Naive thymus-derived CD4-positive, alpha-beta T cell (primary cell): ENCODE results near the gene SLC7A1. TPM values are rescaled to one million over a fixed set of nuclear protein-coding genes. Genes with fewer than 3 reads are reported as not detected.

Experiments
- ATAC-seq: fragments of 150-1000 bp; cut with Tn5 transposase; 2 replicates; pipeline ENCODE4 v1.10.0; 2021; ENCODE audit warnings: mild to moderate bottlenecking, moderate library complexity
- CTCF ChIA-PET: fragments of 350-600 bp; sonication (Branson Sonifier 250); formaldehyde crosslinking; loops from one replicate; lab custom pipeline; 2021; ENCODE audit warnings: antibody characterized with exemption; lab: Charles Lee
- POLR2A ChIA-PET: fragments of 350-600 bp; sonication (Branson Sonifier 250); formaldehyde crosslinking; loops from one replicate; lab custom pipeline; 2021; ENCODE audit warnings: antibody characterized with exemption, inconsistent platforms; lab: Charles Lee
- DNase-seq, 9 donors: peaks; one replicate each; pipeline versions ENCODE4 v3.0.0 to v3.0.0-alpha.2; 2020 to 2022; ENCODE audit warnings: mixed read lengths in 1 of 9
- H3K27ac ChIP-seq: one replicate; pipeline ENCODE4 v1.7.0; 2013; ENCODE audit warnings: mild to moderate bottlenecking, low read depth, low read length, moderate library complexity
- H3K27me3 ChIP-seq, 2 donors: one replicate each; pipeline ENCODE4 v1.7.0; 2013; ENCODE audit warnings: low read length in 2 of 2, mild to moderate bottlenecking in 2 of 2, moderate library complexity in 2 of 2; ENCODE audit not compliant: control insufficient read depth in 2 of 2, insufficient read depth in 2 of 2
- H3K36me3 ChIP-seq, 3 experiments: 1 replicate in 2 of 3; 2 replicates in 1 of 3; pipeline ENCODE4 v1.7.0; 2013; ENCODE audit warnings: low read length in 3 of 3, mild to moderate bottlenecking in 3 of 3, moderate library complexity in 1 of 3; ENCODE audit not compliant: insufficient read depth in 3 of 3, control insufficient read depth in 2 of 3
- H3K4me1 ChIP-seq, 2 donors: one replicate each; pipeline ENCODE4 v1.7.0; 2013; ENCODE audit warnings: low read length in 2 of 2, mild to moderate bottlenecking in 2 of 2, moderate library complexity in 1 of 2; ENCODE audit not compliant: control insufficient read depth in 2 of 2, insufficient read depth in 2 of 2
- H3K4me3 ChIP-seq: 2 replicates; pipeline ENCODE4 v1.7.0; 2013; ENCODE audit warnings: mild to moderate bottlenecking, low read length
- H3K9me3 ChIP-seq, 3 experiments: 1 replicate in 2 of 3; 2 replicates in 1 of 3; pipeline ENCODE4 v1.7.0; 2013; ENCODE audit warnings: low read length in 3 of 3; ENCODE audit not compliant: control insufficient read depth in 2 of 3
- H3K27ac Mint-ChIP-seq, 9 donors: one replicate each; pipeline ENCODE4 v1.8.0; 2020 to 2022; ENCODE audit warnings: mixed read lengths in 9 of 9, mild to moderate bottlenecking in 8 of 9, moderate library complexity in 5 of 9, inconsistent platforms in 2 of 9
- H3K27me3 Mint-ChIP-seq, 5 donors: one replicate each; pipeline ENCODE4 v1.8.0; 2021 to 2022; ENCODE audit warnings: mixed read lengths in 5 of 5, mild to moderate bottlenecking in 1 of 5
- H3K36me3 Mint-ChIP-seq, 5 donors: one replicate each; pipeline ENCODE4 v1.8.0; 2020 to 2022; ENCODE audit warnings: mixed read lengths in 5 of 5, mild to moderate bottlenecking in 3 of 5, inconsistent platforms in 1 of 5
- H3K4me1 Mint-ChIP-seq, 7 donors: one replicate each; pipeline ENCODE4 v1.8.0; 2020 to 2022; ENCODE audit warnings: mixed read lengths in 7 of 7, mild to moderate bottlenecking in 3 of 7, inconsistent platforms in 1 of 7
- H3K4me3 Mint-ChIP-seq, 10 donors: one replicate each; pipeline ENCODE4 v1.8.0; 2020 to 2022; ENCODE audit warnings: mild to moderate bottlenecking in 10 of 10, mixed read lengths in 10 of 10, moderate library complexity in 6 of 10, inconsistent platforms in 2 of 10
- H3K9me3 Mint-ChIP-seq, 11 donors: one replicate each; pipeline ENCODE4 v1.8.0; 2020 to 2022; ENCODE audit warnings: mixed read lengths in 11 of 11, mild to moderate bottlenecking in 4 of 11, inconsistent platforms in 1 of 11, moderate library complexity in 1 of 11
- intact Hi-C, 2 donors: fragments of 100-400 bp; cut with micrococcal nuclease; formaldehyde crosslinking; loops; one replicate each; pipeline ENCODE4 v1.15.1; 2023
- polyA plus RNA-seq, 2 donors: library from polyadenylated mRNA; unstranded; fragments of 300-500 nt; fragmentation: Illumina TruSeq; gene quantifications; one replicate each; pipeline ENCODE4 v1.2.3, GENCODE V29; 2021
- total RNA-seq, 6 experiments: library from RNA in 5 of 6; stranded (reverse) in 5 of 6; gene quantifications; 1 replicate in 5 of 6; 2 replicates in 1 of 6; pipeline ENCODE4 v1.2.3 and lab custom pipeline; 2021 to 2026

Gene SLC7A1
- total and polyA plus RNA-seq, 7 experiments from 2014 or later: 4.9 to 63.8 (median 23.1) TPM

DNA sequence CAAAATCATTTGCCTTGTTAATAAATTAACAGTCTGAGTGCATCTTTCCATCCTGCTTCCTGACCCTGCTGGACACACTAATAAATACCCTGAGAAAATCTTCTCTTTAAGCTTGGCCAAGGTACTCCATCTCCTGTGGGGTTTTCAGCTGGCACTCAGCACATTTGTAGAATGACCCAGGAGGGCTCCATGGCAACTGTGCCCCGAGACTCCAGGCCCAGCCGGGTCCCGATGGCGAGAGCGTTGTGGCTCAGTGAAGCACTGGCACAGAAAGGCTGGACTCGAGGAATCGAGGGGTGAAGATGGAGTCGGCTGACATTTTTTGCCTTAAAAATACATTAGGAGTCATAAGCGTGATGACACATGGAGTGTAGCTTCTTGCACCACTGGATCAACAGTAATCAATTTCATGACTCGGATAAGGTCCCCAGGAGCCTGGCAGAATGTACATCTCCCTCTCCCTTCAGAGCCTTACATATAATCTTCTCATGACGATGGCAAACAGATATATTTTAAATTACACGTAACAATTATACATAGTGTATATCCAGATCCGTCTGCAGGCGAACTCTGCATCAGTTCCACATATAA lies 85.4 kb downstream of the SLC7A1 start:
- H3K9me3 ChIP-seq: no peaks in the 10 kb centered on the region
- H3K4me3 Mint-ChIP-seq: no peak overlapping the region
- POLR2A ChIA-PET: interaction anchor here (0.6 kb wide), 1 partner anchor 136 kb away, joined by 3 read pairs; no protein-coding TSS in a partner anchor
- no peak overlapping the region for H3K4me3 ChIP-seq
- no peaks in the 10 kb centered on the region for H3K4me1 ChIP-seq
- H3K9me3 Mint-ChIP-seq: no peaks in the 10 kb centered on the region
- CTCF ChIA-PET: interaction anchor here (0.6 to 4.4 kb wide), 3 partner anchors 13 to 1295 kb away, joined by 3 to 41 read pairs (median 9); no protein-coding TSS in a partner anchor
- peak overlapping the region in 3 of 9 donors; percentile 1 to 57 (median 45) for H3K27ac Mint-ChIP-seq
- no peaks in the 10 kb centered on the region for H3K27me3 ChIP-seq
- no peak for DNase-seq
- H3K27me3 Mint-ChIP-seq: no peaks in the 10 kb centered on the region
- H3K4me1 Mint-ChIP-seq: no peaks in the 10 kb centered on the region
- peaks cover 0 to 30% (median 0%) of the 10 kb centered on the region in 3 experiments for H3K36me3 ChIP-seq
- no peak overlapping the region for H3K27ac ChIP-seq
- peaks cover 0 to 9% (median 3%) of the 10 kb centered on the region in 5 donors for H3K36me3 Mint-ChIP-seq
- no peak for ATAC-seq
- intact Hi-C loops: loop anchor here in 1 of 2 donors (2.0 to 5.0 kb wide), 5 partner anchors 261 to 1293 kb away; partner anchors contain the start of gene HMGB1

- POLR2A ChIA-PET: no interaction called here
- Mint-ChIP-seq H3K27me3 (peaks cover 0 to 2% (median 0%) of the 10 kb centered on the region in 5 donors), H3K9me3 (no peaks in the 10 kb centered on the region), H3K4me3 (no peak overlapping the region), H3K36me3 (peaks cover 0 to 7% (median 2%) of the 10 kb centered on the region in 5 donors), H3K4me1 (no peaks in the 10 kb centered on the region), H3K27ac (peak overlapping the region in 2 of 9 donors; percentile 21 to 45)
- Histone ChIP-seq H3K27me3 (no peaks in the 10 kb centered on the region), H3K36me3 (peaks cover 0 to 18% (median 0%) of the 10 kb centered on the region in 3 experiments), H3K27ac (no peak overlapping the region), H3K4me3 (no peak overlapping the region), H3K4me1 (no peaks in the 10 kb centered on the region), H3K9me3 (no peaks in the 10 kb centered on the region)
- DNase-seq (no peak), ATAC-seq (no peak)
- CTCF ChIA-PET: interaction anchor here (0.6 to 4.4 kb wide), 11 partner anchors 8 to 1161 kb away, joined by 3 to 41 read pairs (median 5); no protein-coding TSS in a partner anchor
- intact Hi-C loops: loop anchor here (1.0 to 5.0 kb wide), 10 partner anchors 199 to 1294 kb away; partner anchors contain the start of gene HMGB1 (in 1 of the 2)
These were observed 86.6 kb downstream of the SLC7A1 start for GRCh38 chr13:29508876-29509252.

- ATAC-seq: peak; percentile 76
- CTCF ChIA-PET: interaction anchor here (0.5 to 4.4 kb wide), 15 partner anchors 9 to 1304 kb away, joined by 3 to 41 read pairs (median 4); no protein-coding TSS in a partner anchor
- Histone ChIP-seq H3K27ac (no peak overlapping the region), H3K4me1 (no peaks in the 10 kb centered on the region), H3K27me3 (no peaks in the 10 kb centered on the region), H3K9me3 (no peaks in the 10 kb centered on the region), H3K4me3 (no peak overlapping the region), H3K36me3 (peaks cover 0 to 13% (median 0%) of the 10 kb centered on the region in 3 experiments)
- peak overlapping the region in 1 of 9 donors; percentile 21 for H3K27ac Mint-ChIP-seq
- no peaks in the 10 kb centered on the region for H3K9me3 Mint-ChIP-seq
- DNase-seq: peak; percentile 32 to 74 (median 61)
- intact Hi-C loops: loop anchor here (1.0 to 5.0 kb wide), 10 partner anchors 200 to 1294 kb away; partner anchors contain the start of gene HMGB1 (in 1 of the 2)
- peaks cover 3 to 6% (median 5%) of the 10 kb centered on the region in 5 donors for H3K27me3 Mint-ChIP-seq
- POLR2A ChIA-PET: no interaction called here
- H3K4me1 Mint-ChIP-seq: peaks cover 0 to 2% (median under 1%) of the 10 kb centered on the region in 7 donors
- peaks cover 0 to 1% (median 0%) of the 10 kb centered on the region in 5 donors for H3K36me3 Mint-ChIP-seq
- no peak overlapping the region for H3K4me3 Mint-ChIP-seq
These were observed 87.2 kb downstream of the SLC7A1 start for GRCh38 chr13:29508130-29508875.

DNA sequence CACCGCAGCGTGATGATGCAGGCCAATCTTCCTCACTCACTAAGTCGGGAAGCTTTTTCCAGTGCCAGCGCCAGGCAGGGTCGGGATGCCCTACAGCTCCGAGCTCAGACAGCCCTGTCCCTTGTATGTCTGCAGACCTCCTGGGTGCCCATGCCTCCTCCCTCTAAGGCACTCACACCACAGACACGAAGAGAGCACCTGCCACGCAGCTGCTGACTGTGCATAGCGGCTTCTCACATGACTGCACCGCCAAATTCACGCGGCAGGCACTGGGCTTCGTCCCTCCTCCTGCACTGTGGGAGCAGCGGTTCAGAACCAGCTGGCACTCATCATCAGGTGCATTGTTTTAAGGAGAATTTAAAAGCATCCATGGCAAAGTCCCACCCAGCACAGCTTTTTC lies 88.1 kb downstream of the SLC7A1 start:
- H3K4me3 Mint-ChIP-seq: no peak overlapping the region

DNA sequence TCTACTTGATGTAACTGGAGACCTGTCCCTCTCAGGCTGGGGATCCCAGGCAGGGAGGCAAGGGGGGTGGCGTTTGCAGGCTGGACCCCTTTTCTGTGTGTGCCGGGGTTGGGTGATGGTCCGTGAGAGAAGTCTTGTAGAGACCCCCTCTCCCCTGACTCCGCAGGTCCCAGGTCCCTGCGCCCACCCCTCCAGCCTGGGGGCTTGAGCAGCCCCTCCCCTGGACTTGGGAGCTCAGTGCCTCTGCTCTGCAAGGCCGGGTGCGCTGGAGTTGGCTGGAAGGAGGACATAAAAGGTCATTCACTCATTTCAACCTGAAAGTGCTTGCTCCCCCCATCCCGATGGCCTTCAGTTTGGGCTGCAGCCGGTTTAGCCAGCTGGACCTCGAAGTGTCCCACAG lies 89.5 kb downstream of the SLC7A1 start:
- Histone ChIP-seq H3K27me3 (no peaks in the 10 kb centered on the region), H3K4me3 (no peak overlapping the region), H3K27ac (no peak overlapping the region), H3K4me1 (no peaks in the 10 kb centered on the region), H3K36me3 (no peaks in the 10 kb centered on the region), H3K9me3 (no peaks in the 10 kb centered on the region)
- H3K4me1 Mint-ChIP-seq: peaks cover 0 to 7% (median 4%) of the 10 kb centered on the region in 7 donors
- intact Hi-C loops: loop anchor here in 1 of 2 donors (2.0 to 5.0 kb wide), 4 partner anchors 341 to 1045 kb away; partner anchors contain the start of gene HMGB1
- H3K27ac Mint-ChIP-seq: no peak overlapping the region
- H3K27me3 Mint-ChIP-seq: peaks cover 8 to 13% (median 12%) of the 10 kb centered on the region in 5 donors
- ChIA-PET POLR2A (no interaction called here), CTCF (interaction anchor here (1.8 kb wide), 1 partner anchor 202 kb away, joined by 5 read pairs; no protein-coding TSS in a partner anchor)
- no peaks in the 10 kb centered on the region for H3K36me3 Mint-ChIP-seq
- H3K9me3 Mint-ChIP-seq: no peaks in the 10 kb centered on the region
- H3K4me3 Mint-ChIP-seq: no peak overlapping the region
- ATAC-seq (no peak), DNase-seq (no peak)

More for the DNA sequence above, 88.1 kb downstream of the SLC7A1 start:
- no peaks in the 10 kb centered on the region for H3K36me3 Mint-ChIP-seq
- Histone ChIP-seq H3K4me3 (no peak overlapping the region), H3K27me3 (no peaks in the 10 kb centered on the region), H3K27ac (no peak overlapping the region), H3K4me1 (no peaks in the 10 kb centered on the region), H3K9me3 (no peaks in the 10 kb centered on the region), H3K36me3 (peaks cover 0 to 4% (median 0%) of the 10 kb centered on the region in 3 experiments)
- H3K27me3 Mint-ChIP-seq: peaks cover 6 to 12% (median 7%) of the 10 kb centered on the region in 5 donors
- no peaks in the 10 kb centered on the region for H3K9me3 Mint-ChIP-seq
- DNase-seq: no peak
- ChIA-PET CTCF (interaction anchor here (0.7 to 4.4 kb wide), 6 partner anchors 12 to 898 kb away, joined by 3 to 41 read pairs (median 5); no protein-coding TSS in a partner anchor), POLR2A (no interaction called here)
- H3K27ac Mint-ChIP-seq: no peak overlapping the region
- H3K4me1 Mint-ChIP-seq: peaks cover 0 to 7% (median 4%) of the 10 kb centered on the region in 7 donors
- intact Hi-C loops: loop anchor here in 1 of 2 donors (2.0 to 5.0 kb wide), 4 partner anchors 340 to 1043 kb away; partner anchors contain the start of gene HMGB1
- no peak for ATAC-seq

DNA sequence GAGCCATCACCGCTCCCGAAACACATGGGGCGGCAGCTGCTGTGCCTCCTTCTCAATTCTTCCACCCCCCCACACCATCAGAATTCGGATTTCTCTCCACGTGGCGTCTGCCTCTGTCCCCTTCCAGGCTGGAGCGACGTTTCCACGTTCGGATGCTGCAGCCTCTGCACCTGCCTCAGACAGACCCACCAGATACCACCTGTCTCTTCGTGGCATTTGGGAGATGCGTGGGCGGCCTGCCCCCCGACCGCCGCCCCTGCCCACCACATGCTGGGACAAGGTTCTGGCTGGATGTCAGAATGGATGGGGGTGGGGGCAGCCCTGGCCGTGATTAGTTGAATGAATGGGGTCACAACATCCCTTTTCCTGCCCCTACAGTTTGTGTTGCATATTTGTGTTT lies 90.0 kb downstream of the SLC7A1 start:
- no peaks in the 10 kb centered on the region for H3K36me3 Mint-ChIP-seq
- H3K4me3 ChIP-seq: no peak overlapping the region
- H3K9me3 ChIP-seq: no peaks in the 10 kb centered on the region
- no peaks in the 10 kb centered on the region for H3K9me3 Mint-ChIP-seq
- H3K27ac ChIP-seq: no peak overlapping the region
- H3K27me3 Mint-ChIP-seq: peaks cover 11 to 15% (median 12%) of the 10 kb centered on the region in 5 donors
- peaks cover 0 to 7% (median 4%) of the 10 kb centered on the region in 7 donors for H3K4me1 Mint-ChIP-seq
- POLR2A ChIA-PET: no interaction called here
- no peaks in the 10 kb centered on the region for H3K27me3 ChIP-seq
- H3K4me3 Mint-ChIP-seq: no peak overlapping the region
- H3K36me3 ChIP-seq: no peaks in the 10 kb centered on the region
- CTCF ChIA-PET: interaction anchor here (1.0 kb wide), 1 partner anchor 30 kb away, joined by 3 read pairs; no protein-coding TSS in a partner anchor
- DNase-seq (no peak), ATAC-seq (no peak)
- no peaks in the 10 kb centered on the region for H3K4me1 ChIP-seq
- intact Hi-C loops: loop anchor here in 1 of 2 donors (5.0 kb wide), 3 partner anchors 342 to 962 kb away; partner anchors contain the start of gene HMGB1
- H3K27ac Mint-ChIP-seq: no peak overlapping the region
